ENCODE data around the gene PAWR. TPM values are rescaled to one million over a fixed set of nuclear protein-coding genes. Genes with fewer than 3 reads are reported as not detected.

Gene PAWR
- total RNA-seq, 1 donor from 2014 or later, result 103 TPM

DNA sequence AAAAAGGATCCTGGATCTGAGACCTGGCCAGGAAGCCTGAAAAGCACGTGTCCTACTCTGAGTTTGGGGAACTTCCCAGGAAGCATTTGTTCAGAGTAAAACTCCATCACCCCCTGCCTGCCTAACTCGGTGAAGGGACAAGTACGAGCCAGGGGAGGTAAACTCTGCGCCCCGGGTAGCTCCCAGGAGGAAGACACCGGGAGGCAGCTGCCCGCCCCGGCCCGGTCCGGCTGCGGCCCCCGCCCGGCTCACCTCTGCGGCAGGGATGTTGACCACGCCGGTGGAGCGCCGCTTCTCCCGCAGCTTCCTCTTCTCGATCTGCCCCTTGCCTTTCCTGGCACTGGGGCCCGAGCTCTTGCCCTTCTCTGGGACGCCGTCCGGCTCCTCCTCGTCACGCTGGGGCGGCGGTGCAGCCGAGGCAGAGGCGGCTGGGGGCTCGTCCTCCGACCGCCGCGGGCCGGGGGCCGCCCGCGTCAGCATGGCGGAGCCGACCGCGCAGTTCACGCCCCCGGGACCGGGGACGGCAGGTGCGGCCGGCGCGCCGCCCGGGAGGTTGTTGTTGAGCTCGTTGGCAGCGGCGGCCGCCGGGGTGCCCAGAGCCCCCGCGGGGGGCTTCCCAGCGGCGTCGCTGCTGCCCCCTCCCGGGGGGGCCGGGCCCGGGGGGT, 1.2 kb downstream of the PAWR start:
- Mint-ChIP-seq H3K27ac (peak overlapping the region; percentile 11), H3K4me1 (peaks cover 35% of the 10 kb centered on the region)
- H2AFZ ChIP-seq (replicated peaks), result peak overlapping the region; percentile 96

DNA sequence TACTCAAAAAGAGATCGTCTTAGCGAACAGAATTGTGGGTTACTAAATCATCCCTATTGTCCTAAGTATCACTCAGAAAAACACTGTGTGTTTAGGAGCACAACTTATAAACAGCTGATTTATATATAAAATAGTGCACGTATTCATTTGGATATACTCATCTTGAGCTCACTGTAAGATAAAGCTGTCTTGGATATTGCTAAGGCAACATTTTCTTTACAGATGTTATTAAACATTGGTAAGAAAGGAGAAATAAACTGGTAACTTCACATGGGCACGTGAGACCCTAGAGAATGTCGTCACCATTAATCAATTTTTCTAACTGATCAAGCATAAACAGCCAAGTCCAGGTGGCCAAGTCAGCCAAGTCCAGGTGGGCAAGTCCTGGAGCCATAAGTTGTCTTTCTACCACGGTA, 1.7 kb downstream of the PAWR start:
- no peak overlapping the region for H2AFZ ChIP-seq (replicated peaks)
- H3K27me3 Mint-ChIP-seq (ENCODE audit: insufficient read depth, low read depth), result peaks cover 2% of the 10 kb centered on the region

More for the DNA sequence above, 1.2 kb downstream of the PAWR start:
- Histone ChIP-seq H3F3A (ENCODE audit: low read depth) (peaks cover 39% of the 10 kb centered on the region), H3K27ac (peak overlapping the region; percentile 99), H3K79me2 (ENCODE audit: low read depth) (peaks cover 57% of the 10 kb centered on the region), H3K9ac (peak overlapping the region; percentile 64), H4K20me1 (ENCODE audit: low read depth) (peaks cover 42% of the 10 kb centered on the region), H3K9me3 (ENCODE audit: low read depth) (no peaks in the 10 kb centered on the region), H3K36me3 (no peaks in the 10 kb centered on the region), H3K27me3 (no peaks in the 10 kb centered on the region), H3K4me1 (peaks cover 36% of the 10 kb centered on the region), H3K4me2 (peak overlapping the region; percentile 98), H3K4me3 (peak overlapping the region; percentile 94)
- TF ChIP-seq, protein P1, sequence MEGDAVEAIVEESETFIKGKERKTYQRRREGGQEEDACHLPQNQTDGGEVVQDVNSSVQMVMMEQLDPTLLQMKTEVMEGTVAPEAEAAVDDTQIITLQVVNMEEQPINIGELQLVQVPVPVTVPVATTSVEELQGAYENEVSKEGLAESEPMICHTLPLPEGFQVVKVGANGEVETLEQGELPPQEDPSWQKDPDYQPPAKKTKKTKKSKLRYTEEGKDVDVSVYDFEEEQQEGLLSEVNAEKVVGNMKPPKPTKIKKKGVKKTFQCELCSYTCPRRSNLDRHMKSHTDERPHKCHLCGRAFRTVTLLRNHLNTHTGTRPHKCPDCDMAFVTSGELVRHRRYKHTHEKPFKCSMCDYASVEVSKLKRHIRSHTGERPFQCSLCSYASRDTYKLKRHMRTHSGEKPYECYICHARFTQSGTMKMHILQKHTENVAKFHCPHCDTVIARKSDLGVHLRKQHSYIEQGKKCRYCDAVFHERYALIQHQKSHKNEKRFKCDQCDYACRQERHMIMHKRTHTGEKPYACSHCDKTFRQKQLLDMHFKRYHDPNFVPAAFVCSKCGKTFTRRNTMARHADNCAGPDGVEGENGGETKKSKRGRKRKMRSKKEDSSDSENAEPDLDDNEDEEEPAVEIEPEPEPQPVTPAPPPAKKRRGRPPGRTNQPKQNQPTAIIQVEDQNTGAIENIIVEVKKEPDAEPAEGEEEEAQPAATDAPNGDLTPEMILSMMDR (IDR thresholded peaks at IDR 0.05), result no peak
- TF ChIP-seq EZH2phosphoT487 (IDR thresholded peaks at IDR 0.05), result peak; percentile 27
- Mint-ChIP-seq H3K36me3 (no peaks in the 10 kb centered on the region), H3K4me3 (peak overlapping the region; percentile 94), H3K27me3 (ENCODE audit: insufficient read depth, low read depth) (peaks cover 2% of the 10 kb centered on the region), H3K9me3 (no peaks in the 10 kb centered on the region)
- DNase-seq (ENCODE audit: low spot score), result peak; percentile 71

DNA sequence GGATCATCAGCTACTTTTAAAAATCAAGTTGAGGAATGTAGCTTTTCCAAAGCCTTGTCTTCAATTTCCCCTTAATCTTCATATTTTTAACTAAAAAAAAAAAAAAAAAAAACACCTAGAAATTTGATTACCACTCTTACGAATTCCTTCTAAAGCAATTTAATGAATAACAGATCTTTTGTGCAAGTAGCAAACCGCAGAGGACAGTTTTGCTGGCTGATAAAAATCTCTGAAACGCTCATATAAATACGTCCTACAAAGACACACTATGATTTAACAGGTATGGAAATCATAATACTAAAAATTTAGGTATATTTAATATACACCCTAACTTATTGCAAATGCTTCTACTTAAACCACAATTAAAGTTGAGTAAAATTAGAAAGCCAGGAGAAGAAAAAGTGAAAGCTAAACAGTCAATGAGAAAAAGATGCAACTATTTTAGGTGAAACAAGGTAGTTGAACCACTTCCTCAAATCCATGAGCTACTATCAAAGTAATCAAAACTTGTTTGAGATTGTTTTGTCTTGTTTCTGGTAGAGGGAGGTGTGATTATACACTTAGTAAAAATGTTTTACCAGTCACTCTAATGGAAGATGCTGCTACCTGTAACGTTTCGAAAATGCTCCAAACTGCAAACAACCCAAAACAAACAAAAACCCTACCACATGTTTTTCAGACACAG, 2.2 kb downstream of the PAWR start:
- no peak overlapping the region for H3K27ac Mint-ChIP-seq
- Histone ChIP-seq H3K9ac (peak overlapping the region; percentile 50), H3K4me2 (peak overlapping the region; percentile 98), H3K9me3 (ENCODE audit: low read depth) (no peaks in the 10 kb centered on the region), H3K79me2 (ENCODE audit: low read depth) (peaks cover 68% of the 10 kb centered on the region), H3F3A (ENCODE audit: low read depth) (peaks cover 39% of the 10 kb centered on the region), H3K4me1 (peaks cover 36% of the 10 kb centered on the region), H3K27ac (peak overlapping the region; percentile 99), H3K4me3 (peak overlapping the region; percentile 94), H3K36me3 (no peaks in the 10 kb centered on the region), H2AFZ (replicated peaks) (no peak overlapping the region), H3K27me3 (no peaks in the 10 kb centered on the region), H4K20me1 (ENCODE audit: low read depth) (peaks cover 53% of the 10 kb centered on the region)
- no peaks in the 10 kb centered on the region for H3K36me3 Mint-ChIP-seq
- H3K4me1 Mint-ChIP-seq, result peaks cover 35% of the 10 kb centered on the region
- peak overlapping the region; percentile 90 for H3K4me3 Mint-ChIP-seq
- no peak for DNase-seq (ENCODE audit: low spot score)
- H3K27me3 Mint-ChIP-seq (ENCODE audit: insufficient read depth, low read depth), result peaks cover 2% of the 10 kb centered on the region
- no peak for TF ChIP-seq EZH2phosphoT487 (IDR thresholded peaks at IDR 0.05)
- TF ChIP-seq EZH2 (IDR thresholded peaks at IDR 0.05), result no peak
- TF ChIP-seq, protein P1 (IDR thresholded peaks at IDR 0.05), result no peak
- H3K9me3 Mint-ChIP-seq, result no peaks in the 10 kb centered on the region

More for the DNA sequence above, 1.7 kb downstream of the PAWR start:
- H3K9me3 Mint-ChIP-seq, result no peaks in the 10 kb centered on the region
- Histone ChIP-seq H3K4me2 (peak overlapping the region; percentile 98), H3K36me3 (no peaks in the 10 kb centered on the region), H4K20me1 (ENCODE audit: low read depth) (peaks cover 48% of the 10 kb centered on the region), H3K27ac (peak overlapping the region; percentile 99), H3K79me2 (ENCODE audit: low read depth) (peaks cover 63% of the 10 kb centered on the region), H3K27me3 (no peaks in the 10 kb centered on the region), H3F3A (ENCODE audit: low read depth) (peaks cover 39% of the 10 kb centered on the region), H3K9ac (peak overlapping the region; percentile 50), H3K4me1 (peaks cover 36% of the 10 kb centered on the region), H3K4me3 (peak overlapping the region; percentile 94), H3K9me3 (ENCODE audit: low read depth) (no peaks in the 10 kb centered on the region)
- peak overlapping the region; percentile 90 for H3K4me3 Mint-ChIP-seq
- H3K27ac Mint-ChIP-seq, result peak overlapping the region; percentile 11
- peaks cover 35% of the 10 kb centered on the region for H3K4me1 Mint-ChIP-seq
- no peak for DNase-seq (ENCODE audit: low spot score)
- TF ChIP-seq EZH2 (IDR thresholded peaks at IDR 0.05), result no peak
- no peak for TF ChIP-seq EZH2phosphoT487 (IDR thresholded peaks at IDR 0.05)
- TF ChIP-seq, protein P1 (IDR thresholded peaks at IDR 0.05), result no peak
- H3K36me3 Mint-ChIP-seq, result no peaks in the 10 kb centered on the region

All from neural progenitor cell (in vitro differentiated cells).